Measurements from ENCODE around the gene AQP5. TPM values are rescaled to one million over a fixed set of nuclear protein-coding genes. Genes with fewer than 3 reads are reported as not detected.

The AQP5 gene
- total RNA-seq = not detected

GRCh38 chr12:49961111-49961922, at the start of gene AQP5:
Gene AQP5 (plus strand): TSS chr12:49961872. CDS start chr12:49962018, 146 bp downstream.

GRCh38 chr12:49950273-49951251, 11.1 kb upstream of the AQP5 start, which contains the start of gene AQP2:
Gene AQP2 (plus strand): TSS chr12:49950737. CDS start chr12:49950831, 94 bp downstream.

GRCh38 chr12:49972641-49973360, 11.1 kb downstream of the AQP5 start, which contains the start of gene AQP6:
Gene AQP6 (plus strand): TSS chr12:49972947. CDS start chr12:49973174, 227 bp downstream.

Other genes starting within 250 kb of the AQP5 start
- gene TMBIM6, start 220.3 kb upstream of the AQP5 start, total RNA-seq = 100 to 1,000 TPM; 293 to 348 TPM
- 10 to 100 TPM; 23.0 to 25.8 TPM for gene NCKAP5L, start 133.5 kb upstream of the AQP5 start, total RNA-seq
- 1 to 10 TPM; 3.4 to 4.0 TPM for gene BCDIN3D, start 118.8 kb upstream of the AQP5 start, total RNA-seq
- gene FAIM2, start 58.0 kb upstream of the AQP5 start, total RNA-seq = under 1 TPM in 1 of 2 donors, not detected in 1; under 0.01 TPM
- gene AQP2, start 11.1 kb upstream of the AQP5 start, total RNA-seq = not detected
- not detected for gene AQP6, start 11.1 kb downstream of the AQP5 start, total RNA-seq
- gene RACGAP1, start 63.6 kb downstream of the AQP5 start, total RNA-seq = 100 to 1,000 TPM in 1 of 2 donors, 10 to 100 TPM in 1; 63.3 to 110 TPM
- under 1 TPM; 0.34 to 0.67 TPM for gene ASIC1, start 95.7 kb downstream of the AQP5 start, total RNA-seq
- 10 to 100 TPM; 64.0 to 90.2 TPM for gene SMARCD1, start 123.5 kb downstream of the AQP5 start, total RNA-seq
- gene GPD1, start 142.1 kb downstream of the AQP5 start, total RNA-seq = not detected
- gene COX14, start 150.4 kb downstream of the AQP5 start, total RNA-seq = 10 to 100 TPM; 42.0 to 44.4 TPM
- 10 to 100 TPM; 32.0 to 39.0 TPM for gene CERS5, start 205.5 kb downstream of the AQP5 start, total RNA-seq